Small intestine (tissue), 7 donors: Measurements from ENCODE around the gene EGFL7. TPM values are rescaled to one million over a fixed set of nuclear protein-coding genes. Genes with fewer than 3 reads are reported as not detected.

Experiments used
- DNase-seq, 2 donors: peaks; one replicate each; pipeline versions ENCODE4 v3.0.0 to v3.0.0-alpha.2; 2013
- FAIRE-seq: peaks from 2 replicates; lab custom pipeline; 2012; peaks lifted over from hg19 to GRCh38; lab: Jason Lieb, UNC
- H3K27ac ChIP-seq, 3 donors: one replicate each; pipeline ENCODE4 v1.5.1; 2013; ENCODE audit warnings: low read length in 2 of 3, mild to moderate bottlenecking in 2 of 3, control low read depth in 1 of 3, inconsistent platforms in 1 of 3, low read depth in 1 of 3, moderate library complexity in 1 of 3
- H3K27me3 ChIP-seq, 3 donors: one replicate each; pipeline ENCODE4 v1.6.1; 2013; ENCODE audit warnings: low read length in 3 of 3, inconsistent platforms in 1 of 3; ENCODE audit not compliant: control insufficient read depth in 3 of 3, insufficient read depth in 3 of 3
- H3K36me3 ChIP-seq, 3 donors: one replicate each; pipeline ENCODE4 v1.6.1; 2013; ENCODE audit warnings: low read length in 3 of 3, inconsistent platforms in 1 of 3, low read depth in 1 of 3, mild to moderate bottlenecking in 1 of 3, moderate library complexity in 1 of 3; ENCODE audit not compliant: control insufficient read depth in 3 of 3, insufficient read depth in 2 of 3
- H3K4me1 ChIP-seq, 3 donors: one replicate each; pipeline ENCODE4 v1.6.1; 2013; ENCODE audit warnings: low read length in 2 of 3, inconsistent platforms in 1 of 3, low read depth in 1 of 3, mild to moderate bottlenecking in 1 of 3, moderate library complexity in 1 of 3; ENCODE audit not compliant: control insufficient read depth in 3 of 3, insufficient read depth in 2 of 3
- H3K4me3 ChIP-seq, 3 donors: one replicate each; pipeline ENCODE4 v1.5.1; 2013; ENCODE audit warnings: low read length in 3 of 3, control low read depth in 1 of 3, inconsistent platforms in 1 of 3, low read depth in 1 of 3, mild to moderate bottlenecking in 1 of 3, moderate library complexity in 1 of 3
- H3K9me3 ChIP-seq, 2 donors: one replicate each; pipeline ENCODE4 v1.6.1; 2013; ENCODE audit warnings: low read depth in 1 of 2, low read length in 1 of 2; ENCODE audit not compliant: control insufficient read depth in 2 of 2, insufficient read depth in 1 of 2
- WGBS, 3 donors: extraction: QIAGEN DNeasy Blood & Tissue Kit; methylation state at CpG; one replicate each; pipeline ENCODE4 v1.1.7; 2013; 5-methylcytosine and 5-hydroxymethylcytosine counted together
- polyA plus RNA-seq, 4 donors: library from polyadenylated mRNA; stranded (reverse) in 3 of 4; unstranded in 1 of 4; fragments of 200-250 nt in 3 of 4; fragments of 120-200 nt in 1 of 4; gene quantifications; one replicate each; pipeline versions ENCODE4 v1.2.1 to v1.2.3, GENCODE V29; 2013
- donor health status: healthy with polysubstance abuse.
- donor health status: control.
- donor health status: control.
- donor health status: Bipolar disorder and iron deficiency.
- donor health status: healthy.

Gene EGFL7
- polyA plus RNA-seq, 4 donors = 15.4 to 114 (median 34.6) TPM

DNA sequence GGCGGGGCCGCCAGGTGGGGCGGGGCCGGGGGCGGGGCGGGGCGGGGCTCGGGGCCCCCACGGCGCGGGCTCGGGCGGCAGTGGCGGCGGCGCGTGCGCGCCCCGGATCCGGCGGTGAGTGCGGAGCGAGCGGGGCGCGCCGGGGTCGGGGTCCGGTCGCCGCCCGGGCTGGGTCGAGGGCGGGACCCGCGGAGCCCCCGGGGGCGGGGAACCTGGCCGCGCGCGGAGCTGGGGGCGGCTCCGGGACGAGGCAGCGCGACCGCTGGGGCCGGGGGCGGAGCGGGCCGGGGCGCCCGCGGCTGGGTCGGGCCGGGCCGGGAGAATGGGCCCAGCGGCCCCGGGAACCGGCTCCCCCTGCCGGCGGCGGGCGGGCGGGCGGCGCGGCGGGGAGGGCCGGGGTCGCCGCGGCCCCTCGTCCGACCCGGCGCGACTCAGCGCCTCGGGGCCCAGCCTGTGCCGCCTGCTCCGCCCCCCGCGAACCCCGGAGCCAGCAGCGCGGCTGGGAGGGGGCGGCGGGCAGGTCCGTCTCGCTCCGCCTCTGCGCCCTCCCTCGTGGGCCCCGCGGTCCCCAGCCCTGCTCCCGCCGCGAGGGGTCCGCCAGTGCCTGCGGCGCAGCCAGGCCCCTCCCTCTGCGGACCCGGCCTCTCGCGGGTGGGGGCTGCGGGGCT lies 3.1 kb downstream of the EGFL7 start:
- Histone ChIP-seq H3K27me3 (peaks cover 2 to 24% (median 10%) of the 10 kb centered on the region in 3 donors), H3K9me3 (no peaks in the 10 kb centered on the region), H3K4me3 (peak overlapping the region; percentile 20 to 53 (median 46)), H3K27ac (no peak overlapping the region), H3K36me3 (peaks cover 0 to 20% (median 0%) of the 10 kb centered on the region in 3 donors), H3K4me1 (peaks cover 0 to 11% (median 0%) of the 10 kb centered on the region in 3 donors)
- no peak for FAIRE-seq
- DNase-seq = peak in 1 of 2 donors; percentile 66
- WGBS, 3 donors = 0 to 2% (median 1%) methylated on average over 16 to 109 of the region's 109 CpGs

- peaks cover 0 to 15% (median 0%) of the 10 kb centered on the region in 3 donors for H3K4me1 ChIP-seq
- H3K4me3 ChIP-seq = peak overlapping the region; percentile 27 to 53 (median 28)
- peaks cover 0 to 24% (median 0%) of the 10 kb centered on the region in 3 donors for H3K36me3 ChIP-seq
- DNase-seq (no peak), FAIRE-seq (no peak)
- H3K27ac ChIP-seq = peak overlapping the region in 1 of 3 donors; percentile 14
- H3K9me3 ChIP-seq = no peaks in the 10 kb centered on the region
- peaks cover 2 to 24% (median 10%) of the 10 kb centered on the region in 3 donors for H3K27me3 ChIP-seq
- WGBS, 3 donors = 18 to 21% (median 19%) methylated on average over 29 to 35 of the region's 35 CpGs
Measured at GRCh38 chr9:136666372-136667213, 3.9 kb downstream of the EGFL7 start.

GRCh38 chr9:136667214-136667939 lies 4.7 kb downstream of the EGFL7 start:
- peaks cover 0 to 31% (median 0%) of the 10 kb centered on the region in 3 donors for H3K36me3 ChIP-seq
- peaks cover 0 to 23% (median 3%) of the 10 kb centered on the region in 3 donors for H3K4me1 ChIP-seq
- FAIRE-seq = no peak
- peaks cover 0 to 20% (median 10%) of the 10 kb centered on the region in 3 donors for H3K27me3 ChIP-seq
- WGBS, 3 donors = 44 to 64% (median 54%) methylated on average over 21 of the region's 21 CpGs
- no peak overlapping the region for H3K27ac ChIP-seq
- no peak for DNase-seq
- no peaks in the 10 kb centered on the region for H3K9me3 ChIP-seq
- H3K4me3 ChIP-seq = peak overlapping the region in 1 of 3 donors; percentile 27

GRCh38 chr9:136667940-136668760 lies 5.4 kb downstream of the EGFL7 start:
- Histone ChIP-seq H3K27me3 (peaks cover 0 to 18% (median 10%) of the 10 kb centered on the region in 3 donors), H3K4me3 (peak overlapping the region in 1 of 3 donors; percentile 27), H3K4me1 (peaks cover 0 to 31% (median 3%) of the 10 kb centered on the region in 3 donors), H3K9me3 (no peaks in the 10 kb centered on the region), H3K27ac (peak overlapping the region in 1 of 3 donors; percentile 19), H3K36me3 (peaks cover 0 to 39% (median 2%) of the 10 kb centered on the region in 3 donors)
- FAIRE-seq = no peak
- WGBS, 3 donors = 35 to 63% (median 41%) methylated on average over 38 to 40 of the region's 40 CpGs
- DNase-seq = no peak

GRCh38 chr9:136668983-136669790 lies 6.5 kb downstream of the EGFL7 start:
- H3K4me1 ChIP-seq = peaks cover 0 to 41% (median 3%) of the 10 kb centered on the region in 3 donors
- H3K27ac ChIP-seq = no peak overlapping the region
- peaks cover 0 to 11% (median 6%) of the 10 kb centered on the region in 3 donors for H3K27me3 ChIP-seq
- H3K36me3 ChIP-seq = peaks cover 2 to 49% (median 6%) of the 10 kb centered on the region in 3 donors
- H3K4me3 ChIP-seq = peak overlapping the region in 1 of 3 donors; percentile 10
- FAIRE-seq = no peak
- 41 to 61% (median 43%) methylated on average over 23 of the region's 23 CpGs for WGBS, 3 donors
- no peaks in the 10 kb centered on the region for H3K9me3 ChIP-seq
- peak in 1 of 2 donors; percentile 55 for DNase-seq

DNA sequence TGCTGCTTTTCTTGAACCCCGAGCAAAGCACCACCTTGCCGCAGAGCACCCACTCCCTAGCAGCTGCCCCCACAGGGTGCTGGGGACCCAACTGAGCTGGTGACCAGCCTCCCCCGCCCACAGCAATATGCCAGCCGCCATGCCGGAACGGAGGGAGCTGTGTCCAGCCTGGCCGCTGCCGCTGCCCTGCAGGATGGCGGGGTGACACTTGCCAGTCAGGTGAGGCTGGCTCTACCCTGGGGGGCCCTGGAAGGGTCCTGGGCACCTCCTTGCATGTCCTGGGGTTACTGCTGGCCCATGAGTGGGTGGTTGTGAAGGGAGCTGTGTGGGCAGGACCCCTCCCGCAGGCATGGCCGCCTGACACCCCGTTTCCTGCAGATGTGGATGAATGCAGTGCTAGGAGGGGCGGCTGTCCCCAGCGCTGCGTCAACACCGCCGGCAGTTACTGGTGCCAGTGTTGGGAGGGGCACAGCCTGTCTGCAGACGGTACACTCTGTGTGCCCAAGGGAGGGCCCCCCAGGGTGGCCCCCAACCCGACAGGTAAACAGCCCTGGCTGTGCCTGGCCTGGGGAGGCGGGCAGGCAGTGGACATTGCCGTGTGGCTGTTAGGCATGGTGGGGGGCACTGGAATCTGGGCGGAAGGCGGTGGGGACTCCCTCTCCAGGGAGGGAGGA lies 7.2 kb downstream of the EGFL7 start:
- Histone ChIP-seq H3K36me3 (peaks cover 4 to 54% (median 10%) of the 10 kb centered on the region in 3 donors), H3K4me1 (peaks cover 0 to 46% (median 3%) of the 10 kb centered on the region in 3 donors), H3K27me3 (peaks cover 0 to 6% (median 5%) of the 10 kb centered on the region in 3 donors), H3K9me3 (no peaks in the 10 kb centered on the region), H3K27ac (no peak overlapping the region), H3K4me3 (no peak overlapping the region)
- DNase-seq (no peak), FAIRE-seq (no peak)
- WGBS, 3 donors = 37 to 56% (median 39%) methylated on average over 22 to 23 of the region's 23 CpGs
